Astrocyte of the spinal cord (primary cell): ENCODE data around the gene MORN1.

Source experiments
- DNase-seq: peaks from one replicate; pipeline ENCODE4 v3.0.0; 2011; ENCODE audit warnings: low read depth, low spot score
- H3K4me3 ChIP-seq: 2 replicates; pipeline ENCODE4 v1.5.1; 2011; ENCODE audit warnings: low read depth, mild to moderate bottlenecking, low read length, moderate library complexity
- in situ Hi-C: cut with HindIII; loops from 2 replicates; pipeline ENCODE4 v1.10.0; 2017; ENCODE audit warnings: low sequenced_read_pairs
- TF ChIP-seq, protein P1 (sequence below): IDR thresholded peaks from 2 replicates; pipeline ENCODE4 v1.5.1; 2012; ENCODE audit warnings: low read depth, mild to moderate bottlenecking, low read length, inconsistent platforms

The MORN1 gene

DNA sequence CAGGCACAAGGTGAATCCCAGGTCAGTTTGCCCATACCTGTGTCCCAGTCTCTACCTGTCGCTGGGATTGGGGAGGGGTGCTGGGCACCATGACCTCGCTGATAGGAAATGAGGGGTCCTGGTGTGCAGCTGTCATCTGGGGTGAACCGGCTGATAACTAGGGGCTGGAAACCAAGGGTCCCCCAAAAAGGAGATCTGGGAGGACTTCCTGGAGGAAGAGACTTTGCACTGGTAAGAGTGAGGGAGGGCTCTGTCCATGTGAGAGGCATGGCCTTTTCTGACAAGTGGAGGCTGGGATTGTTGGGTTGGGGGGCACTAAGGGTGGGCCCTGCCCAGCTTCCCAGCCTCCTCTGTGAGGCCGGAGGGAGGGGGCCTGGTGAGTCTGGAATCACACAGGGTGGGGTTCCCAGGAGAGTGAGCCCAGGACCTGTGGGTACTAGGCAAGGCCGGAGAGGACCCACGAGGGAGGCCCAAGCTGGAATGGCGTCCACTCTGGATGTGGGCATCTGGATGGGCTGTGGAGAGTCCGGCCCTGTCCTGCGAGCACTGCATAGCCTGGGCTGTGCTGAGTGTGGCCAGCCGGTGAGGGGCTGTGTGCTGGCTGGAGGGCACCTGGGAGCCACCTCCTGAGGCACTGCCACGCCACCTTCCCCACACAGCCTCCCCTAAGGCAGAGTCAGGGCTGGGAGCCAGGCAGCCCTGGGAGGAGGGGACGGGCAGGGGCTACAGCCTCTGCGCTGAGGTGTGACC, 25.9 kb upstream of the MORN1 start:
- no peak for DNase-seq
- TF ChIP-seq, protein P1, sequence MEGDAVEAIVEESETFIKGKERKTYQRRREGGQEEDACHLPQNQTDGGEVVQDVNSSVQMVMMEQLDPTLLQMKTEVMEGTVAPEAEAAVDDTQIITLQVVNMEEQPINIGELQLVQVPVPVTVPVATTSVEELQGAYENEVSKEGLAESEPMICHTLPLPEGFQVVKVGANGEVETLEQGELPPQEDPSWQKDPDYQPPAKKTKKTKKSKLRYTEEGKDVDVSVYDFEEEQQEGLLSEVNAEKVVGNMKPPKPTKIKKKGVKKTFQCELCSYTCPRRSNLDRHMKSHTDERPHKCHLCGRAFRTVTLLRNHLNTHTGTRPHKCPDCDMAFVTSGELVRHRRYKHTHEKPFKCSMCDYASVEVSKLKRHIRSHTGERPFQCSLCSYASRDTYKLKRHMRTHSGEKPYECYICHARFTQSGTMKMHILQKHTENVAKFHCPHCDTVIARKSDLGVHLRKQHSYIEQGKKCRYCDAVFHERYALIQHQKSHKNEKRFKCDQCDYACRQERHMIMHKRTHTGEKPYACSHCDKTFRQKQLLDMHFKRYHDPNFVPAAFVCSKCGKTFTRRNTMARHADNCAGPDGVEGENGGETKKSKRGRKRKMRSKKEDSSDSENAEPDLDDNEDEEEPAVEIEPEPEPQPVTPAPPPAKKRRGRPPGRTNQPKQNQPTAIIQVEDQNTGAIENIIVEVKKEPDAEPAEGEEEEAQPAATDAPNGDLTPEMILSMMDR, result no peak
- in situ Hi-C loops, result no loop called here
- H3K4me3 ChIP-seq, result no peak overlapping the region

DNA sequence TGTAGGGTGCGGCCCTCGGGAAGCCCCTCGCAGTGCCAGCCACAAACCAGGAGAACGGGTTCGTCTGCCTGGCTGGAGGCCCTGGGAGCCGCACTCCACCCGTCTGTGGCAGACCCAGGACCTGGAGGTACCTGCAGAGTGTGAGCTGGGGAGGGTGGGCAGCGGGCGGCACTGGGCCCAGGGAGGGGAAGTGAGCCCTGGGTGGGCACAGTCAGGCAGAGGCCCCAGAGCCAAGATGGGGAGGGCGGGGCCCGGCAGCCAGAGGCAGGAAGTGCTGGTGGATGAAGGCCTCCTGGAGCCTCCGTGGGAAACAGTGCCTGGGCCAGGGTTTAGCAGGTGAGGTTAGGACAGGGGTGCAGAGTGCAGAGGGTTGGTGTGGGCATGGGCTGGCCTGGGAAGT, 25.0 kb upstream of the MORN1 start:
- in situ Hi-C loops, result no loop called here
- no peak overlapping the region for H3K4me3 ChIP-seq
- no peak for DNase-seq
- TF ChIP-seq, protein P1, result no peak

DNA sequence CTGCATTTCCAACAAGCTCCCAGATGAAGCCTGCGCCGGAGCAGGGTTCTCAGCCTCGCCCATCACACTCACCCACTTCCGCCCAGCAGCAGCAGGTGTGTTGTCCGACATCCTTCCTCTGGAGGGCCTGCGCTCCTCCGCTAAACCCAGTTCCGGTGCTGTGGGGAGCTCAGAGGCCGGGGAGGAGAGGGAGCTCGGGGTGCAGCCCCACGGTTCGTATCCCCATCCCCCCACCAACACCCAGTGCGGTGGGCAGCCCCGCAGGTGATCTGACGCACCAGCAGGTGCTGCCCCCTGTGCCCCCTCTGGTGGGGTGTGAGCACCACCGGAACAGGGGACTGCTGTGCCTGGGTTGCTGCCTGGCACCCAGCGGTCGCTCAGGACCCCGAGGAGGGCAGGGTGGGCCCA, 24.5 kb upstream of the MORN1 start:
- no peak overlapping the region for H3K4me3 ChIP-seq
- DNase-seq, result no peak
- in situ Hi-C loops, result no loop called here
- TF ChIP-seq, protein P1, result no peak

DNA sequence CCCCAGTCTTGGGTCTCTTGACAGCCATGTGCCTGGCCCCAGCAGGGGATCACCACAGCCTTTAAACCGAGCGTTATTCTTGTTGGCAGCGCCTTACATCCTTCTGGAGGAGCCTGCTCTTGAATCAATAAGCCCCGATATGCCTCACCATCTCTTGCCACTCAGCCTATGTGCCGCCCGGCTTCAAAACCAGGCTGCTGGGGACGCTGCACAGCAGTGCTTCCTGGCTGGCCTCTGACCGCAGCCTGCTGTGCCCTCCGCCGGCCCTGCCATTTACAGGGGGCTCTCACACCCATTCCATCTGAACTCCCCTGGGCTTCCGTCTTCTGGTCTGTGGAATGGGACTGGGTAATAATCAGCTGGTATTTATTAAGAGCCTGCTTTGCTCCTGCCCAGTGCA, 24.0 kb upstream of the MORN1 start:
- no peak for DNase-seq
- H3K4me3 ChIP-seq, result no peak overlapping the region
- in situ Hi-C loops, result no loop called here
- TF ChIP-seq, protein P1, result no peak

DNA sequence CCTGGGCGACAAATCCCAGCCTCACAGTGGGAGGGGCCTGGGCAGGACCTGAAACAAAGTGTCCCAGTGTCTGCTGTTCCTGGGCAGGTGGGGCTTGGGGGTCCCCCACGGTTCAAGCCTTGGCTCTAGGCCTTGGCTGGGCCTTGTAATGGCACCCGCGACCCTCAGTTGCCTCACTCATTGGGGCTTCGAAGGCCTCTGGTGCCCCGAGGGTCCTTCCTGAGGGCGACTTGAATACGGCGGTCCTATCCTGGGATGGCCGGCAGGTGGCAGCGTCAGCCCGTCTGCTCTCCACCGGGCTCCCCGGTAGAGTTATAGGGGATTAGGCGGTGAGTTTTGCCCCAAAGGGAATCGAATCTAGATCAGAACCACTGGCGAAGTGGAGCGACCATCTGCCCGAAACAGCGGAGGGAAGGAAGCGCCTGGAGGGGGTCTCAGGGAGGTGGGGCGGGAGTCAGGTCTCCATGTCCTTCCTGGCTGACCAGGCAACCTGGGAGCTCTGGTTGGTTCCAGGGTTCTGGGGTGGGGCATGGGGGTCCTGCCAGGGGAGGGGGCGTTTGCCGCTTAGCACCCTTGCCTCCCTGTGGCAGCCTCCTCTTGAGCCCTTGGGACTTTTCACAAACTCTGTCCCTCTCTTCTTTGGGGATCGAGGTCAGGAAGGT, 23.1 kb upstream of the MORN1 start:
- in situ Hi-C loops, result no loop called here
- TF ChIP-seq, protein P1, result peak; percentile 88
- no peak overlapping the region for H3K4me3 ChIP-seq
- DNase-seq, result peak; percentile 67

DNA sequence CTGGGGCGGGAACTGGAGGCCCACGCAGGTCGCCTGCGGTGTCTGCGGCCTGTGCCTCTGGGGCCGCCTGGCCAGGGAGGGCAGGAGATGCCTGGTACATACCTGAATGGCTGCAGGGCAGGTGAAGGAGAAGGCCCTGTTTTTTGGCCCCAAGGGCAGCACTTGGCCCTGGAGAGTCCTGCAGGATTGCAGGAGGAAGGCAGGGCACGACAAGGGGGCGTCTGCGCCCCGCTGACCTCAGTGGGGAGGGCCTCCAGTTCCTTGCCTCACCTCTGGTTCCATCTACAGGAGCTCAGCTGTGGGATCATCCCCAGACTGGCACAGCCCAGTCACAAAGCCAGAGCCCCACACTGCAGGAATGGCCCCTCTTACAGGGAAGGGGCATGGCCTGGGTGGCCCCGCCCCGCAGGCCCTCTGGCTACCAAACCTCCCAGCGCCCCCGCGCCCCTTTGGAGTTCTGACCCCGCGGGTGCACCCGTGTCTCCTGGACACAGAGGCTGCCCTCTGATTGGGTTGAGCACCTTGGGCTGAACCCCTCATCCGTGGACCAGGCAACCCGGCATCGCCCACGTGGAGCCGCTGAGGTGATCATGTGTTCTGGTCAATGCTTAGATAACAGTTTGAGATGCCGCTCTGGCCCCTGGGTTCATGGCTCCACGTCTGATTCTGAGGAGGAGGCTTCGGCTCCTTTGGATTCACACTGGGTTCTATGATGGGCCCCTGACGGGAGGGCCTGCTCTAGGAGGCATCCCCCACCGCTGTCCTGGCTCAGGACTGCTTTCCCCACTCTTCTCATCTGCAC, 22.3 kb upstream of the MORN1 start:
- H3K4me3 ChIP-seq, result peak overlapping the region; percentile 58
- in situ Hi-C loops, result no loop called here
- no peak for DNase-seq
- TF ChIP-seq, protein P1, result no peak
